Kidney epithelial cell (primary cell): ENCODE results near the gene HEPHL1. TPM values are rescaled to one million over a fixed set of nuclear protein-coding genes. Genes with fewer than 3 reads are reported as not detected.

Source experiments
- DNase-seq: peaks from one replicate; pipeline ENCODE4 v3.0.0-alpha.2; 2010; ENCODE audit warnings: low read depth
- H3K27me3 ChIP-seq: 2 replicates; pipeline ENCODE4 v1.6.0; 2011; ENCODE audit warnings: low read length; ENCODE audit not compliant: control insufficient read depth, insufficient read depth
- H3K36me3 ChIP-seq: 2 replicates; pipeline ENCODE4 v1.5.1; 2011; ENCODE audit warnings: low read length; ENCODE audit not compliant: control insufficient read depth, insufficient read depth
- H3K4me3 ChIP-seq: 2 replicates; pipeline ENCODE4 v1.5.1; 2011; ENCODE audit warnings: low read depth, mild to moderate bottlenecking, control low read depth, low read length
- total RNA-seq: library from RNA; depleted of rRNA; stranded (reverse); fragments of >200 nt; gene quantifications from 2 replicates; pipeline ENCODE4 v1.2.3, GENCODE V29; 2015
- TF ChIP-seq, protein P1 (sequence below): IDR thresholded peaks from 2 replicates; pipeline ENCODE4 v1.5.1; 2011; ENCODE audit warnings: mild to moderate bottlenecking, moderate library complexity, low read length, control low read depth, inconsistent platforms; ENCODE audit not compliant: insufficient read depth, poor library complexity, severe bottlenecking

Gene HEPHL1
- total RNA-seq, 1 donor from 2014 or later = not detected

DNA sequence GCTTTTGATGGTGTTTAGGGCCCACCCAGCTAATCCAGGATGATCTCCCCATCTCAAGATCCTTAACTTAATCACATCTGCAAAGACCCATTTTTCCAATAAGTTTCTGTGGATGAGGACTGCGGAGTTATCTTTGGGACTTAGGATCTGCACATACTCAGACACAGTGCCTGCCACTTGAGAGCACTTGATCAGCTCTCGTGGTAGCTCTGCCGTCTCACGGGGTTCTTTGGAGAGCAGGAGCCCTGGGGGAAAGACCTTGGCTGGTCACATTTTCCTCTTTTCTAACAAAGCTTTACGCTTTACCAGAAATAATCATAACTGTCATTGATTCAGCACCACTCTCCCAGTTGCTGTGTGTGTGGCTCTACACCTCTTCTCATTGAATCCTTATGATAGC, 6.1 kb downstream of the HEPHL1 start:
- H3K4me3 ChIP-seq = no peak overlapping the region
- TF ChIP-seq, protein P1, sequence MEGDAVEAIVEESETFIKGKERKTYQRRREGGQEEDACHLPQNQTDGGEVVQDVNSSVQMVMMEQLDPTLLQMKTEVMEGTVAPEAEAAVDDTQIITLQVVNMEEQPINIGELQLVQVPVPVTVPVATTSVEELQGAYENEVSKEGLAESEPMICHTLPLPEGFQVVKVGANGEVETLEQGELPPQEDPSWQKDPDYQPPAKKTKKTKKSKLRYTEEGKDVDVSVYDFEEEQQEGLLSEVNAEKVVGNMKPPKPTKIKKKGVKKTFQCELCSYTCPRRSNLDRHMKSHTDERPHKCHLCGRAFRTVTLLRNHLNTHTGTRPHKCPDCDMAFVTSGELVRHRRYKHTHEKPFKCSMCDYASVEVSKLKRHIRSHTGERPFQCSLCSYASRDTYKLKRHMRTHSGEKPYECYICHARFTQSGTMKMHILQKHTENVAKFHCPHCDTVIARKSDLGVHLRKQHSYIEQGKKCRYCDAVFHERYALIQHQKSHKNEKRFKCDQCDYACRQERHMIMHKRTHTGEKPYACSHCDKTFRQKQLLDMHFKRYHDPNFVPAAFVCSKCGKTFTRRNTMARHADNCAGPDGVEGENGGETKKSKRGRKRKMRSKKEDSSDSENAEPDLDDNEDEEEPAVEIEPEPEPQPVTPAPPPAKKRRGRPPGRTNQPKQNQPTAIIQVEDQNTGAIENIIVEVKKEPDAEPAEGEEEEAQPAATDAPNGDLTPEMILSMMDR = no peak
- no peak for DNase-seq

DNA sequence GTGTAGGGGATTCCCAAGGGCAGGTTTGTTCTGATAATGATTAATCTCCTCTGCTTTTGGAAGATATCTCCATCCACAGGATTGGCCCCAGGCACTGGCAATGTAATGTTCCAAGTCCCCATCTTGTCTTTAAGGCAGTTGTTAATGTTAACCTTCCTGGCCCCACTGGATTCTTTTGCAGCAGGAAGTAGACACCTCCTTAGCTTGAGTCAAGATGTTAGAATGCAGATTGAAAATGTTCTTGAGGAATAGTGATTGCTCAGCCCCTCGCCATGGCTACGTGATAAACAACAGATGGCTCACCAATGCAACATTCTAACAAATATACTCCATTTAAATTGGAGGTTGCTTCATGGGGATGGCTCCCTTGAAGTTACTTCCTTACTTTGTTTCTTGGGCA, 7.3 kb downstream of the HEPHL1 start:
- Histone ChIP-seq H3K27me3 (no peaks in the 10 kb centered on the region), H3K4me3 (no peak overlapping the region), H3K36me3 (no peaks in the 10 kb centered on the region)
- TF ChIP-seq, protein P1 = no peak
- peak; percentile 81 for DNase-seq

More for the DNA sequence above, 6.1 kb downstream of the HEPHL1 start:
- Histone ChIP-seq H3K27me3 (no peaks in the 10 kb centered on the region), H3K36me3 (no peaks in the 10 kb centered on the region)

DNA sequence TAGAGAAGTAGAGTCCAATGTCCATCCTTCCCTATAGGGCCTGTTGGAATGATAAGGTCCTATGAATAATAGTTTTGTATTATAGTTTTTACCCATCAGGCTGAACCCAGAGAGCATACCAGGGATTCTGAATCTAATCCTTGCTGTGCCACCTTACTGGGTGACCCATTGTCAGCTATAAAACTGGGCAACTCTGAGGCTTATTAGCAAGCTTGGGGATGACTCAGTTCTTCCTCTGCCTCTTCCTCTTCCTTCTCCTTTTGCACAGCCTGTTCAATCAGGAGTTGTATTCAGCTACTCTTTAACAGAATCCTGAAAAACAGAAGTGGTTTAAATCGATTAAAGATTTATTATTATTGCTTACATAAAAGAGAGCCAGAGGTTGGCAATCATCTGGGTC, 8.9 kb downstream of the HEPHL1 start:
- no peak for DNase-seq
- TF ChIP-seq, protein P1 = no peak
- no peaks in the 10 kb centered on the region for H3K36me3 ChIP-seq
- H3K27me3 ChIP-seq = no peaks in the 10 kb centered on the region
- no peak overlapping the region for H3K4me3 ChIP-seq

DNA sequence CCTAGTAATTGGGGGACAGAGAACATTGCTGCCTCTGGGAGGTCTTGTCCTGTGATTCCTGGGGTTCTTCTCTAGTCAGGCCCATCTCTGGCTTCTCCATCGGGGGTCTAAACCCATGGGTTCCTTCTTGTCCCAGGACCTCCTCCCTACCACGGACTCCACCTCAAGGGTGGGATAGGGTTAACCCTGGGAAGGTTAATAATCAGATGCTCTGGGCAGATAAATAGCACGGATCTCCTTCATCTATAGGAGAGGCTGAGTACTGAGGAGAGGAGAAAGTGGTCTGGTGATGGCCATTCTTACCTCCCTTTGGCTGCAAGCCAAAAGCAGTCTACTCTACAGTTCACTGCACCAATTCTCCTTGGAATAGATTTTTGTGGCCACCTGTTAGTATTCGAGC, 10.5 kb downstream of the HEPHL1 start:
- Histone ChIP-seq H3K4me3 (no peak overlapping the region), H3K36me3 (no peaks in the 10 kb centered on the region), H3K27me3 (no peaks in the 10 kb centered on the region)
- TF ChIP-seq, protein P1 = no peak
- no peak for DNase-seq

DNA sequence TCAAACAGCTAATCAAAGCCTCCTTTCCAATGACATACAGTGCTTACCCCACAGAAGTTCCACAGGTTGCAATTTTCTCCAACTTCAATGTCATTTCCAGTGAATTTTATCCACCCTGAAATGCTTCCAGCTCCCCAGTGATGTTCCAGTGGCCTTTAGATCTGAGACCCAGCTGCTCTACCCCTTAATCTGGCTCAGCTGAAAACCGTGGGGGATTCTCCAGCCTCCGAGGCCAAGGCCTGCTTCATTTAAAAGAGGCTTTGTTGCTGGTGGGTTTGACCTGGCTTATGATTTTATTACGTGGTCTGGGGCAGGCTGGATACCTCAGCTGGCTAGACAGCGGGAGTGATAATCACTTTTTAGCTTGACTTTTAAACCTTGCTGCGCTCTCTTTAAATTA, 10.9 kb downstream of the HEPHL1 start:
- H3K4me3 ChIP-seq = no peak overlapping the region
- TF ChIP-seq, protein P1 = no peak
- no peaks in the 10 kb centered on the region for H3K36me3 ChIP-seq
- no peaks in the 10 kb centered on the region for H3K27me3 ChIP-seq
- no peak for DNase-seq

DNA sequence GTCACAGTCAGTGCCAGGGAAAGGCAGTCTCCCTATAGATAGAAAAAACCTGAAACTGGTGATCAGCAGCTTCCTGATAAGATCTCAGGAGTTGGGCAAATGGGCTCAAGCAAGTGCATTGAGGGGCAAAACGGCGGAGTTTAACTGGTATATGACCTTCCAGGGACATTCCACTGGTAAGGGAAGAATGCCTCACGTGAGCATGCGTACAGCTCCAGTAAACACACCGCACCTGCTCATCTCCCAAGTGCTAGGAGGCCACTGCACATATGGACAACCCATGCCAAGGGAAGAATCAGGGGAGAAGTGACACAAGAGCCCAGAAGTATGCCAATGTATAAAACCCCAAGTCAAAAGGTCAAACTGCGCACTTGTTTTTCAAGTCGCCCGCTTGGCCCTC, 11.6 kb downstream of the HEPHL1 start:
- Histone ChIP-seq H3K36me3 (no peaks in the 10 kb centered on the region), H3K4me3 (no peak overlapping the region), H3K27me3 (no peaks in the 10 kb centered on the region)
- TF ChIP-seq, protein P1 = no peak
- no peak for DNase-seq
